ENCODE results near the gene SH3BP4.

The SH3BP4 gene

GRCh38 chr2:234986390-234986789 is 34.6 kb downstream of the SH3BP4 start:
- DNase-seq, result no peak

- no peak for DNase-seq
Measured at GRCh38 chr2:234986876-234987720, 35.3 kb downstream of the SH3BP4 start.

- DNase-seq, result no peak
Measured at GRCh38 chr2:234987754-234988153, 35.9 kb downstream of the SH3BP4 start.

GRCh38 chr2:234988491-234988890 is 36.7 kb downstream of the SH3BP4 start:
- DNase-seq, result no peak

GRCh38 chr2:234989183-234989701 is 37.4 kb downstream of the SH3BP4 start:
- peak; percentile 41 for DNase-seq

- no peak for DNase-seq
Measured at GRCh38 chr2:234990300-234990699, 38.5 kb downstream of the SH3BP4 start.

- no peak for DNase-seq
Measured at GRCh38 chr2:234991290-234991689, 39.5 kb downstream of the SH3BP4 start.

- no peak for DNase-seq
Measured at GRCh38 chr2:234991793-234992192, 40.0 kb downstream of the SH3BP4 start.

- no peak for DNase-seq
Measured at GRCh38 chr2:234992196-234992595, 40.4 kb downstream of the SH3BP4 start.

GRCh38 chr2:234992624-234993349 is 41.0 kb downstream of the SH3BP4 start:
- DNase-seq, result no peak

GRCh38 chr2:234993541-234993981 is 41.7 kb downstream of the SH3BP4 start:
- no peak for DNase-seq

GRCh38 chr2:234994438-234995321 is 42.9 kb downstream of the SH3BP4 start:
- DNase-seq, result no peak

GRCh38 chr2:234995332-234996068 is 43.7 kb downstream of the SH3BP4 start:
- no peak for DNase-seq

- no peak for DNase-seq
Measured at GRCh38 chr2:234996069-234996940, 44.5 kb downstream of the SH3BP4 start.

GRCh38 chr2:234996941-234997270 is 45.1 kb downstream of the SH3BP4 start:
- DNase-seq, result no peak

- no peak for DNase-seq
Measured at GRCh38 chr2:234997389-234997788, 45.6 kb downstream of the SH3BP4 start.

GRCh38 chr2:234998404-234999211 is 46.8 kb downstream of the SH3BP4 start:
- DNase-seq, result no peak

GRCh38 chr2:234999740-235000425 is 48.1 kb downstream of the SH3BP4 start:
- no peak for DNase-seq

- no peak for DNase-seq
Measured at GRCh38 chr2:235000426-235001236, 48.8 kb downstream of the SH3BP4 start.

All from NCI-H1092 (cell line).